Measurements from ENCODE around the gene ARAF.

DNA sequence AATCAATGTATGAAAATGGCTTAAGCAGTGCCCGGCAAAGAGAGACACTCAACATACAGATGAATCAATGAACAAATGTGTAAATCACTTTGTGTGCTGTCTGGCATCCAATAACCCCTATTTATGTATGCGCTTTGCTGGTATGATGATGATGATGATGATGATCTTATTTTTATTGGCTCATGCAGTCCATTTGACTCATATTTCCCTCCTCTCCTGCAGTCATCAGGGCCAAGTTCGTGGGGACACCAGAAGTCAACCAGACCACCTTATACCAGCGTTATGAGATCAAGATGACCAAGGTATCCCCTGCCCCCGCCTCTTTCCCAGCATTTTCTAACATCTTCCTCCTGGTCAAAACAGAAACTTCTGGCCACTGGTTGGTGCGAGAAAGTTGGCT lies 23.7 kb downstream of the ARAF start:
- TF ChIP-seq CTCF (IDR thresholded peaks at IDR 0.05; ENCODE audit: low read depth, low read length, poor library complexity, severe bottlenecking) (no peak), EZH2phosphoT487 (IDR thresholded peaks at IDR 0.05; ENCODE audit: borderline replicate concordance, low read length) (no peak)

Data from DOHH2 (cell line).